Astrocyte (in vitro differentiated cells and primary cell): ENCODE data around the gene NCR2. TPM values are rescaled to one million over a fixed set of nuclear protein-coding genes. Genes with fewer than 3 reads are reported as not detected.
A peak's percentile ranks its signal among the peaks of the same experiment; 100 is the strongest.

Source experiments
- DNase-seq: peaks from one replicate; pipeline ENCODE4 v3.0.0-alpha.2; 2010; ENCODE audit warnings: low read depth
- FAIRE-seq: peaks from 2 replicates; lab custom pipeline; 2011; peaks lifted over from hg19 to GRCh38; lab: Jason Lieb, UNC
- H2AFZ ChIP-seq: 2 replicates; pipeline ENCODE4 v1.6.0; 2012; ENCODE audit warnings: low read depth, low read length, inconsistent platforms
- H3K27ac ChIP-seq: 2 replicates; pipeline ENCODE4 v1.5.1; 2011; ENCODE audit warnings: low read depth, low read length, inconsistent platforms
- H3K27me3 ChIP-seq: 2 replicates; pipeline ENCODE4 v1.6.0; 2011; ENCODE audit warnings: low read length, inconsistent platforms; ENCODE audit not compliant: insufficient read depth
- H3K36me3 ChIP-seq: 2 replicates; pipeline ENCODE4 v1.5.1; 2011; ENCODE audit warnings: low read length, inconsistent platforms; ENCODE audit not compliant: insufficient read depth
- H3K4me1 ChIP-seq: 2 replicates; pipeline ENCODE4 v1.5.1; 2011; ENCODE audit warnings: low read length, inconsistent platforms; ENCODE audit not compliant: insufficient read depth
- H3K4me2 ChIP-seq: 2 replicates; pipeline ENCODE4 v1.6.0; 2012; ENCODE audit warnings: low read length, inconsistent platforms
- H3K4me3 ChIP-seq: 2 replicates; pipeline ENCODE4 v1.5.1; 2011; ENCODE audit warnings: low read depth, mild to moderate bottlenecking, low read length, inconsistent platforms; ENCODE audit not compliant: insufficient read depth
- H3K79me2 ChIP-seq: 2 replicates; pipeline ENCODE4 v1.6.0; 2012; ENCODE audit warnings: mild to moderate bottlenecking, low read length, inconsistent platforms; ENCODE audit not compliant: insufficient read depth
- H3K9ac ChIP-seq: 2 replicates; pipeline ENCODE4 v1.6.0; 2012; ENCODE audit warnings: mild to moderate bottlenecking, low read length, inconsistent platforms
- H3K9me3 ChIP-seq: 2 replicates; pipeline ENCODE4 v1.5.1; 2012; ENCODE audit warnings: low read depth, mild to moderate bottlenecking, low read length, inconsistent platforms; ENCODE audit not compliant: insufficient read depth
- H4K20me1 ChIP-seq: 2 replicates; pipeline ENCODE4 v1.6.0; 2012; ENCODE audit warnings: low read length, inconsistent platforms; ENCODE audit not compliant: insufficient read depth
- H3K27ac Mint-ChIP-seq: one replicate; pipeline ENCODE4 v1.8.0; 2021; ENCODE audit warnings: mild to moderate bottlenecking, mixed read lengths; ENCODE audit not compliant: unreplicated experiment
- H3K27me3 Mint-ChIP-seq: one replicate; pipeline ENCODE4 v1.8.0; 2021; ENCODE audit warnings: low read depth, mixed read lengths; ENCODE audit not compliant: unreplicated experiment
- H3K36me3 Mint-ChIP-seq: one replicate; pipeline ENCODE4 v1.8.0; 2021; ENCODE audit warnings: low read depth, mixed read lengths; ENCODE audit not compliant: unreplicated experiment
- H3K4me1 Mint-ChIP-seq: one replicate; pipeline ENCODE4 v1.8.0; 2021; ENCODE audit warnings: low read depth, mixed read lengths; ENCODE audit not compliant: unreplicated experiment
- H3K4me3 Mint-ChIP-seq: one replicate; pipeline ENCODE4 v1.8.0; 2021; ENCODE audit warnings: mild to moderate bottlenecking, moderate library complexity, mixed read lengths; ENCODE audit not compliant: unreplicated experiment
- H3K9me3 Mint-ChIP-seq: one replicate; pipeline ENCODE4 v1.8.0; 2021; ENCODE audit warnings: mild to moderate bottlenecking, mixed read lengths; ENCODE audit not compliant: unreplicated experiment
- EZH2 ChIP-seq: IDR thresholded peaks from 2 replicates; pipeline ENCODE4 v1.6.1; 2012; ENCODE audit warnings: mild to moderate bottlenecking, low read length, inconsistent platforms; ENCODE audit not compliant: insufficient read depth
- total RNA-seq: library from RNA; stranded (reverse); gene quantifications from 2 replicates; pipeline ENCODE4 v1.2.1, GENCODE V29; 2021
- TF ChIP-seq, protein P1 (sequence below): IDR thresholded peaks from 2 replicates; pipeline ENCODE4 v1.5.1; 2011; ENCODE audit warnings: low read depth, mild to moderate bottlenecking, inconsistent platforms, low read length, moderate library complexity; ENCODE audit not compliant: insufficient read depth

Gene NCR2
- total RNA-seq, 1 donor from 2014 or later, result not detected

GRCh38 chr6:41375598-41376151, 40.3 kb downstream of the NCR2 start:
- Histone ChIP-seq H4K20me1 (peaks cover 6% of the 10 kb centered on the region), H3K4me1 (peaks cover 9% of the 10 kb centered on the region), H3K36me3 (no peaks in the 10 kb centered on the region), H3K9me3 (no peaks in the 10 kb centered on the region), H3K9ac (no peak overlapping the region), H3K79me2 (no peaks in the 10 kb centered on the region), H3K27me3 (peaks cover 80% of the 10 kb centered on the region), H2AFZ (no peak overlapping the region), H3K4me3 (no peak overlapping the region), H3K4me2 (no peak overlapping the region), H3K27ac (no peak overlapping the region)
- no peak overlapping the region for H3K27ac Mint-ChIP-seq
- peaks cover 79% of the 10 kb centered on the region for H3K27me3 Mint-ChIP-seq
- no peaks in the 10 kb centered on the region for H3K9me3 Mint-ChIP-seq
- DNase-seq (no peak), FAIRE-seq (no peak)
- no peaks in the 10 kb centered on the region for H3K36me3 Mint-ChIP-seq
- H3K4me1 Mint-ChIP-seq, result peaks cover 15% of the 10 kb centered on the region
- peak overlapping the region; percentile 68 for H3K4me3 Mint-ChIP-seq
- TF ChIP-seq, protein P1, sequence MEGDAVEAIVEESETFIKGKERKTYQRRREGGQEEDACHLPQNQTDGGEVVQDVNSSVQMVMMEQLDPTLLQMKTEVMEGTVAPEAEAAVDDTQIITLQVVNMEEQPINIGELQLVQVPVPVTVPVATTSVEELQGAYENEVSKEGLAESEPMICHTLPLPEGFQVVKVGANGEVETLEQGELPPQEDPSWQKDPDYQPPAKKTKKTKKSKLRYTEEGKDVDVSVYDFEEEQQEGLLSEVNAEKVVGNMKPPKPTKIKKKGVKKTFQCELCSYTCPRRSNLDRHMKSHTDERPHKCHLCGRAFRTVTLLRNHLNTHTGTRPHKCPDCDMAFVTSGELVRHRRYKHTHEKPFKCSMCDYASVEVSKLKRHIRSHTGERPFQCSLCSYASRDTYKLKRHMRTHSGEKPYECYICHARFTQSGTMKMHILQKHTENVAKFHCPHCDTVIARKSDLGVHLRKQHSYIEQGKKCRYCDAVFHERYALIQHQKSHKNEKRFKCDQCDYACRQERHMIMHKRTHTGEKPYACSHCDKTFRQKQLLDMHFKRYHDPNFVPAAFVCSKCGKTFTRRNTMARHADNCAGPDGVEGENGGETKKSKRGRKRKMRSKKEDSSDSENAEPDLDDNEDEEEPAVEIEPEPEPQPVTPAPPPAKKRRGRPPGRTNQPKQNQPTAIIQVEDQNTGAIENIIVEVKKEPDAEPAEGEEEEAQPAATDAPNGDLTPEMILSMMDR, result no peak
- TF ChIP-seq EZH2, result peak; percentile 73

DNA sequence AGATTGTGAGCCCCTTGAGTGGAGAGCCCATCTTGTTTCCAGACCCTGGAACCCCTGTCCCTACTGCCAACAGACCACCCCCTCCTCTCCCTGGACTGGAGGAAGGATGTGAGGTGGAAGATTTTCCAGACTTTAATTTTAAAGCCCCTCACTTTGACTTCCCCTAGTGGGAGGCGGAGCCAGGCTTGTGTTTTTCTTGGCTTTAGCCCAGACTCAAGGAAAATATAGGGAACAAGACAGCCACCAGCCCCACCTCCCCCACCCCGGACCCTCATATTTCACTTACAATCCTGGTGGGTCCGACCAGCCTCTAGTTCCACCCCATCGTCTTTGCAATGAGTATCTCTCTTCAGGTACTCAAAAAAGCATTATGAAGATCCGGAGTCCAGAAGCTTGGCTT, 40.8 kb downstream of the NCR2 start:
- Mint-ChIP-seq H3K27me3 (peaks cover 82% of the 10 kb centered on the region), H3K9me3 (no peaks in the 10 kb centered on the region), H3K4me1 (peaks cover 15% of the 10 kb centered on the region), H3K27ac (no peak overlapping the region), H3K36me3 (no peaks in the 10 kb centered on the region), H3K4me3 (no peak overlapping the region)
- H3K4me3 ChIP-seq, result no peak overlapping the region
- no peak overlapping the region for H3K27ac ChIP-seq
- H3K79me2 ChIP-seq, result no peaks in the 10 kb centered on the region
- H4K20me1 ChIP-seq, result peaks cover 6% of the 10 kb centered on the region
- no peak overlapping the region for H3K4me2 ChIP-seq
- peaks cover 9% of the 10 kb centered on the region for H3K4me1 ChIP-seq
- DNase-seq, result no peak
- peaks cover 76% of the 10 kb centered on the region for H3K27me3 ChIP-seq
- TF ChIP-seq EZH2, result no peak
- TF ChIP-seq, protein P1, result no peak
- no peaks in the 10 kb centered on the region for H3K36me3 ChIP-seq
- H3K9me3 ChIP-seq, result no peaks in the 10 kb centered on the region
- H3K9ac ChIP-seq, result no peak overlapping the region
- no peak overlapping the region for H2AFZ ChIP-seq
- no peak for FAIRE-seq

DNA sequence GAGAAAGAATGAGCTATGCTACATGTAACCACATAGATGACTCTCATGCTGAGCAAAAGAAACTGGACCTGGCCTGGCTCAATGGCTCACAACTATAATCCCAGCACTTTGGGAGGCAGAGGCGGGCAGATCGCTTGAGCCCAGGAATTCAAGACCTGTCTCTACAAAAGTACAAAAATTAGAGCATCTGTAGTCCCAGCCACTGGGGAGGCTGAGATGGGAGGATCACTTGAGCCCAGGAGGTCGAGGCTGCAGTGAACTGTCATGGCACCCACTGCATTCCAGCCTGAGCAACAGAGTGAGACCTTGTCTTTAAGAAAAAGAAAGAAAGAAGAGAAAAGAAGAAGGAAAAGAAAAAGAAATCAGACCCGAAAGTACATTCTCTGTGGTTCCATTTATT, 41.7 kb downstream of the NCR2 start:
- FAIRE-seq (no peak), DNase-seq (no peak)
- Mint-ChIP-seq H3K27me3 (peaks cover 84% of the 10 kb centered on the region), H3K4me3 (no peak overlapping the region), H3K4me1 (peaks cover 13% of the 10 kb centered on the region), H3K27ac (no peak overlapping the region), H3K36me3 (no peaks in the 10 kb centered on the region), H3K9me3 (peaks cover 3% of the 10 kb centered on the region)
- Histone ChIP-seq H3K4me2 (no peak overlapping the region), H4K20me1 (peaks cover 6% of the 10 kb centered on the region), H3K27ac (no peak overlapping the region), H3K27me3 (peaks cover 78% of the 10 kb centered on the region), H3K36me3 (no peaks in the 10 kb centered on the region), H3K9me3 (peaks cover 2% of the 10 kb centered on the region), H2AFZ (no peak overlapping the region), H3K4me3 (no peak overlapping the region), H3K79me2 (no peaks in the 10 kb centered on the region), H3K4me1 (peaks cover 9% of the 10 kb centered on the region), H3K9ac (no peak overlapping the region)
- no peak for TF ChIP-seq EZH2
- TF ChIP-seq, protein P1, result no peak
